GM21723 (cell line): ENCODE results near the gene ARHGEF7.

ENCODE experiments used
- ATAC-seq: cut with Tn5 transposase; IDR thresholded peaks from one replicate; pipeline ENCODE4 v1.9.1; 2021; ENCODE audit warnings: mild to moderate bottlenecking, moderate library complexity; ENCODE audit not compliant: unreplicated experiment

Gene ARHGEF7

GRCh38 chr13:111272117-111272516, 157.0 kb downstream of the ARHGEF7 start:
- no peak for ATAC-seq

- ATAC-seq, result no peak
Observed at GRCh38 chr13:111275382-111275781, 160.3 kb downstream of the ARHGEF7 start.

DNA sequence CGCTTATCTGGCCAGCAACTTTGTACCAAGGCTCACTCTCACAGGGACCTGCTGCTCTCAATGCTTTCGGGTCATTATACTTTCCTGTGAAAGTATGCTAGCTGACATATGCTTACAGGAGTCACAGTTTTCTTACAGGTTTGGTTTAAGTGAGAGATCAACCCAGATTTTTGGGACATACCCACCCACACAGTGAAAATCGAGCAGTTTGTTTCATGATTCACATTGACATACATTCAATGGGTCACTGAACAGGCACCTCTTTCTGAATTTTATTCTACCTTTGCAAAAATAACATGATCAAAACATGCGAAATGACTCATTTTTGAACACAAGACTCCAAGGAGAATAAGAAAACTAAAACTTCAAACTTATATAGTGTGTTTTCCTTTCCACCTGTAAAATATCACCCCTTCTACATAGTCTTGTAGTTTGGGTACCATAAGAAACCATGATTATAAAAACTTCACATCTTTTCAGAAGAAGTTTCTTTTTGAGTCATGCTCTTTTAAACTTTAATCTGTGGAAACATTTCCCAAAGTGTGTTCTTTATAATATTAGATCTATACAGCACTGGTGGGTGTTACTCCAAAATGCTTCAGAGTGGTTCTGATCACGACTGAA, 161.0 kb downstream of the ARHGEF7 start:
- no peak for ATAC-seq

- no peak for ATAC-seq
Observed at GRCh38 chr13:111278258-111278657, 163.1 kb downstream of the ARHGEF7 start.

DNA sequence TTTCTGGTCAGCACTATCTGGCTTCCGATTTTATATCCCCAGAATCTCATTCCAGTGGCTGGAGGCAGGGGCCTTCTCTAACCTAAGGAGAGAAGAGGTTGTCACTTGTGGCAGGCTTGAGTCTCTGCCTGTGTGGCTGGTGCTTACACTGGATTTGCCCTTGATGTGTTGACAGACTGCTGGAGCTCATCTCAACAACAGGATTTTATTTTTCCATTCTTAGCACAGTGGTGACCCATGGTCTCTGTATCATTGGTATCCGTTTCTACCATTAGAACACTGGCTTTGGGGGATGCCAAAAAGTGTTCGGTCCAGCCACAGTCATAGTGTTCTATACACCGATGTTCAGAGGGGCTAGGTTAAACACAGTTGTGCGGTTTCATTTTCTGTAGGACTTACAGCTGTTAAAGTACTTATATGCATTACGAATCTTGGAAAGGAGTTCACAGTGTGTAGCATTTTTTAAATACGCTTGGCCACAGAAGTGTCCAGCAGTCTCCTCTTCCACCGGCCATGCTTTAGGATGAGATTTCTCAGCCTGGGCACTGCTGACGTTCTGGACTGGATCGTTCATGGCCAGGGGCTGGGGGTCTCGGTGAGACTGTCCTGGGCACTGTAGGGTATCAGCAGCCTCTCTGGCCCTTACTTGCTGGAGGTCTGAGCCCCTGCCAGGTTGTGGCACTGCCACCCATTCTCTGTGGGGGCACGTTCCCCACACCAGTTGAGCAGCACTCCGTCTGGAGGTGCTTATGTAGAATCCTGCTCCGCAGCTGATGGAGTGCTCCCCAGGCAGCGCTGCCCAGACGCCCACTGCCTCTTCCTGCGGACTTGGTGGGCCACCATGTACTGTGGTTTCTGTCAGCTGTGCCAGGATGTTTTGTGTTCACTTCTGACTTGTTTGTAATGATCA, 163.9 kb downstream of the ARHGEF7 start:
- ATAC-seq, result no peak

GRCh38 chr13:111280226-111280625, 165.1 kb downstream of the ARHGEF7 start:
- ATAC-seq, result no peak

GRCh38 chr13:111280681-111281585, 165.8 kb downstream of the ARHGEF7 start:
- ATAC-seq, result no peak

DNA sequence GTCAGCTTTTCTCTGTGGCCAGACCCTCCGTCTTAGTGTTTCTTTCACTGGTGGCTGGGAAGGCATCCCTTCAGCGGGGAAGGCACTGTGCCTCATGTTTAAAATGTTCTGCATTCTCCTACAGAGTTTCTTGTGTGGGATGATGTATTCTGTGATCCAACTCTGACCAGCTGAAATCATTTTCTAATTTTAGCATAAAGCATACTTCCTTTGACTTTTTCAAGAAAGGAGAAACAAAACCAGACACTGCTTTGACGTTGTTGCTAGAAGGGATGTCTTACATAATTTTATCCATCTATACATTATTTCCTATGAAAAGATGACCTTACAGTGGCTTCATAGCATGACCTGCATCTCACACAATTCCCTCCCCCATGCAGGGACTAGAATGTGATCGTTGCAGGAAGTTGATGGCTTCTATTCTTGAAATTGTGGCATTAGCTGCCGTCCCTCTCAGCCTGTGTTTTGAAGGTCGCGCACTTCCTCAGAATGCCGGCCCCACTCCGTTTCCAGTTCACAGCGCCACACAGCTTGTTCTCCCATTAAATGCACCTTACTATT, 166.7 kb downstream of the ARHGEF7 start:
- no peak for ATAC-seq

DNA sequence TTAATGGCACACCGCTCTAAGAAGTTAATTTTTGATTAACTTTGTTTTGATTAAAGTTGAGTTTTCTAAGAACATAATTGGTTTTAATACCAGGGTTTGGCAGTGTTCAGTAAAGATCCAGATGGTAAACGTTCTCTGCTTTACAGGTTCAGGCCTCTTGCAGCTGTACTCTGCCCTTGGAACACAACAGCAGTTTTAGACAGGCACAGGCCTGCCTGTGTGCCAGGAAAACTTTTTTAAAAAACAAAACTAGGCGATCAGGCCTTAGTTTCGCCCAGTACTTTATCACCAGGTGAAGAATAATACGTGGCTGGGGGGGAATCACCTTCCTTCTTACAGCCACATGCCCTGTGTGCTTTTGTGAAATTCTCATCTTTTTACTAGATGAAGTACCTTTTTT, 167.3 kb downstream of the ARHGEF7 start:
- no peak for ATAC-seq

DNA sequence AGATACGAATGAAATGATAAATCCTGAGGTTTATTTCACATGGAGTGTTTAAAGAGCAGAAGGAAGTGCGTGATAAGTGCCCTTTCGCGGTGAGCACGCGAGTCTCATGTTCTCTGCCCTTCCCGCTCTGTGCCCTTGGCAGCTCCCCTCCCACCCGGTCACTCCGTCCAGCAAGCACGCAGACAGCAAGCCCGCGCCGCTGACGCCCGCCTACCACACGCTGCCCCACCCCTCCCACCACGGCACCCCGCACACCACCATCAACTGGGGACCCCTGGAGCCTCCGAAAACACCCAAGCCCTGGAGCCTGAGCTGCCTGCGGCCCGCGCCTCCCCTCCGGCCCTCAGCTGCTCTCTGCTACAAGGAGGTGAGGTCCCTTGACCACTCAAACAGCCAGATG, 167.9 kb downstream of the ARHGEF7 start:
- no peak for ATAC-seq

GRCh38 chr13:111283457-111283856, 168.3 kb downstream of the ARHGEF7 start:
- no peak for ATAC-seq

DNA sequence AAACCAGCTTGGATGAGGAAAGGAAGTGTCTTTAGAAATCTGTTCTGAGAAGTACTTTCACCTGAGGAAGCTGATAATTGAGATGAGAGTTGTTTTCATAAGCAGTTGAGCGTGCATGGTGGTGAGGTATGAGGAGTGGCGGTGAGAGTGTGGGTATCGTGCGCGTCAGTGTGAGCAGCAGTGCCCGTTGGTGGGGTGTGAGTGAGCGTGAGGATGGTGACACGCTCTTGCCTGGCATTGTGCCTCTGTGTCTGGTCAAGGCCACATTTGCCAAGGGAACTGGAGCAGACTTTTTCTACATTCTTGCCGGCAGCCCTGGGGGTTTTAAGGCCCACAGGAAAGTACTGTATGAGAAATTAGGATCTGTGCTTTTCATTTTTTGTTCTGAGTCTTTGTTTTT, 168.9 kb downstream of the ARHGEF7 start:
- ATAC-seq, result no peak

DNA sequence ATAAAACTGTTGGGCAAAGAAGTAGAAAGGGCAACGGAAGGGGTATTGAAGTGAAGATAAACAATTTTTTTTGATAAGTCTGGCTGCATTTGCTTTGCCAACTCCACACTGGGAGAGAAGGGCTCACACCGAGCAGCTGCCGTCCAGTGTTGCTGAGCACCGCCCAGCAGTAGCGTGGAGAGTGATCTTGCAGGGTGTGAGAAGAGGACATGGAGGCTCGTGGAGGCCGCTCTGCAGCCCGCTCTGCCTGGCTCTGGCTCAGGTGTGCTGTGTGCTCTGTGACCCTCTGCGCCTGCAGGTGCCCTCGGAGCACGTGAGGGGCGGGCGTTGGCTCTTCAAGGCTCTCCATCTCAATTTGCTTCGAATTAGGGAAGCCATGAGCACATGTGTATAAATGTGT, 169.5 kb downstream of the ARHGEF7 start:
- no peak for ATAC-seq

DNA sequence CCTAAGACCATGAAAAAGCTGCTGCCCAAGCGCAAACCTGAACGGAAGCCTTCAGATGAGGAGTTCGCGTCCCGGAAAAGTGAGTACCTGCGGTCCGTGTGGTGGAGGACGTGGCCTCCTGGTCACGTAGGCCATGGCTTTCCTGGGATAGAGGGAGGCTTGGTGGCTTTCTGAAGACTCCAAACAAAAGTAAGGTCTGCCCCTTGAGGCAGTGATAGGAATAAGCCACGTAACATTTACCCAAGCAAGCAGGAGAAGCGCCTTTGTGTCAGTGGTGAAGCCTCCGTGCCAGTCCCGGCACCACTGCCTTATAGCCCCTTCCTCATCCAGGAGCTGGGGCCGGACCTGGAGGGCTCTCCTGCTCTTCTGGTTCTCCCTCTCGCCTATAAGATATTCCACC, 171.1 kb downstream of the ARHGEF7 start:
- no peak for ATAC-seq

- no peak for ATAC-seq
Observed at GRCh38 chr13:111286749-111287148, 171.6 kb downstream of the ARHGEF7 start.

DNA sequence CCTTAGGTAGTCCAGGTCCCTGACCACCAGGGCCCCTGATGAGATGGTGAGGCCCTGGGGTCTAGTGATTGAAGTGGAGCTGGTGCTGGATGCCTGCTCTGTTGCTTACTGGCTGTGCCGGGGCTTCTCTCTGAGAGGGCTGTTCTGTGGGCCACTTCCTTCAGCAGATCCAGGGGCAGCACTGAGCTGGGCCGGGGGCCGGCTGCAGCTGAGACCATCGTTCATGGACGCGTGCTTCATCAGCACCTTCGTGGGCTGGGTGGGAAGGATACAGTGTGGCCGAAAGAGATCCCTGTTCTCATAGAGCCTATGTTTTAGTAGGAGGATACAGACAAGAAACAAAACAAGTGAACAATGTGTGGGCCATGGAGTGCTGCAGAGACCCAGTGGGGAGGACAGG, 172.1 kb downstream of the ARHGEF7 start:
- ATAC-seq, result no peak

GRCh38 chr13:111288276-111288675, 173.2 kb downstream of the ARHGEF7 start:
- no peak for ATAC-seq

DNA sequence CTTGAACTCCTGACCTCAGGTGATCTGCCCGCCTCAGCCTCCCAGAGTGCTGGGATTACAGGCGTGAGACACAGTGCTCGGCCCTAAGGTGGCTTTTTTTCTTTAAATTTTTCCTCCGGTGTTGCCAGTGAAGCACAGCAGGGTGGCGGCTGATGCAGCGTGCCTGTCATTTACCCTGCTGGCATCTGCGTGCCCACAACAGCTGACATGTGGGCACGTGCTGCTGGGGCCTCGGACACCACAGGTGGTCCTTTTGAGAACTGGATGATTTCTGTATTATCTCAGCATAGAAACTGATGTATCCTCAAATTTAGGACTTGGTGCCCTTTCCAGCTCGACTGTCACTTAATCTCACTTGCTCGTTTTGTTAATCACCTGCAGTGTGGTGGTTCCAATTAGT, 174.1 kb downstream of the ARHGEF7 start:
- ATAC-seq, result no peak

DNA sequence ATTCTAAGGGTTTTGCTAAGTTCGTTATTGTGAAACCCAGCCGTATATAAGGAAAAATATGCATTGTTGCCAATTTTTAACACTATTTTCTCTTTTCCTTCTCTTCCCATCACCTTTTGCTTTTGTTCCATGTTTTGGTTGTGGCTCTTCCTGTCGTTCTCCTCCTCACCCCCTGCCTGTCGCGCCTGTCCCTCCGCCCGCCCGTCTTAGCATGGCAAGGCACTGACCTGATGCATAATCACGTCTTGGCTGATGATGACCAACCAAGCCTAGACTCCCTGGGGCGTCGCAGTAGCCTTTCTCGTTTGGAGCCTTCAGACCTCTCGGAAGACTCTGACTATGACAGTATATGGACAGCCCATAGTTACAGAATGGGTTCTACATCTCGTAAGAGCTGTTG, 176.8 kb downstream of the ARHGEF7 start:
- no peak for ATAC-seq

GRCh38 chr13:111292710-111293485, 177.8 kb downstream of the ARHGEF7 start:
- no peak for ATAC-seq
